Fibroblast of pulmonary artery (primary cell): ENCODE measurements around the gene RAI14.

Experiments used
- DNase-seq: peaks from one replicate; pipeline ENCODE4 v3.0.0-alpha.2; 2010; ENCODE audit warnings: low read depth
- H3K4me3 ChIP-seq: replicated peaks from 2 replicates; pipeline ENCODE4 v1.5.1; 2011; ENCODE audit warnings: low read depth, mild to moderate bottlenecking, control low read depth, low read length, moderate library complexity
- CTCF ChIP-seq: IDR thresholded peaks from 2 replicates; pipeline ENCODE4 v1.5.1; 2011; ENCODE audit warnings: mild to moderate bottlenecking, control low read depth, low read length, inconsistent platforms; ENCODE audit errors: missing control alignments

Gene RAI14

GRCh38 chr5:34813509-34813908 lies 157.4 kb downstream of the RAI14 start:
- no peak overlapping the region for H3K4me3 ChIP-seq
- DNase-seq, result no peak
- TF ChIP-seq CTCF, result no peak

- no peak overlapping the region for H3K4me3 ChIP-seq
- TF ChIP-seq CTCF, result no peak
- DNase-seq, result no peak
Observed at GRCh38 chr5:34817558-34818351, 161.6 kb downstream of the RAI14 start.

- no peak for DNase-seq
Observed at GRCh38 chr5:34818717-34819116, 162.6 kb downstream of the RAI14 start.

GRCh38 chr5:34820593-34820992 lies 164.5 kb downstream of the RAI14 start:
- no peak for TF ChIP-seq CTCF
- no peak overlapping the region for H3K4me3 ChIP-seq
- no peak for DNase-seq

More at GRCh38 chr5:34818717-34819116, 162.6 kb downstream of the RAI14 start:
- no peak for TF ChIP-seq CTCF
- no peak overlapping the region for H3K4me3 ChIP-seq

GRCh38 chr5:34822956-34823715 lies 167.0 kb downstream of the RAI14 start:
- DNase-seq, result no peak
- TF ChIP-seq CTCF, result no peak
- H3K4me3 ChIP-seq, result no peak overlapping the region

- TF ChIP-seq CTCF, result no peak
- no peak for DNase-seq
- no peak overlapping the region for H3K4me3 ChIP-seq
Observed at GRCh38 chr5:34826347-34826746, 170.2 kb downstream of the RAI14 start.
